Panc1 (cell line): ENCODE data around the gene PARD3.

ENCODE experiments used
- REST ChIP-seq, 2 experiments: IDR thresholded peaks; 2 replicates each; pipeline ENCODE4 v1.6.1; 2011 to 2012; ENCODE audit warnings: low read depth in 2 of 2, control low read depth in 1 of 2, low read length in 1 of 2, mild to moderate bottlenecking in 1 of 2, moderate library complexity in 1 of 2; ENCODE audit not compliant: insufficient read depth in 1 of 2
- SIN3A ChIP-seq: IDR thresholded peaks from 2 replicates; pipeline ENCODE4 v1.6.1; 2012; ENCODE audit warnings: low read depth, mild to moderate bottlenecking, low read length, moderate library complexity, borderline replicate concordance; ENCODE audit not compliant: insufficient read depth
- TF ChIP-seq, protein P1 (sequence below): fragments of 450-650 bp; IDR thresholded peaks from 2 replicates; pipeline ENCODE4 v1.5.1; 2017; ENCODE audit warnings: mild to moderate bottlenecking

- TF ChIP-seq REST (IDR thresholded peaks at IDR 0.05; ENCODE audit: insufficient read depth in 1 of 2, low read depth in 2 of 2, low read length in 1 of 2), result no peak
- TF ChIP-seq, protein P1, sequence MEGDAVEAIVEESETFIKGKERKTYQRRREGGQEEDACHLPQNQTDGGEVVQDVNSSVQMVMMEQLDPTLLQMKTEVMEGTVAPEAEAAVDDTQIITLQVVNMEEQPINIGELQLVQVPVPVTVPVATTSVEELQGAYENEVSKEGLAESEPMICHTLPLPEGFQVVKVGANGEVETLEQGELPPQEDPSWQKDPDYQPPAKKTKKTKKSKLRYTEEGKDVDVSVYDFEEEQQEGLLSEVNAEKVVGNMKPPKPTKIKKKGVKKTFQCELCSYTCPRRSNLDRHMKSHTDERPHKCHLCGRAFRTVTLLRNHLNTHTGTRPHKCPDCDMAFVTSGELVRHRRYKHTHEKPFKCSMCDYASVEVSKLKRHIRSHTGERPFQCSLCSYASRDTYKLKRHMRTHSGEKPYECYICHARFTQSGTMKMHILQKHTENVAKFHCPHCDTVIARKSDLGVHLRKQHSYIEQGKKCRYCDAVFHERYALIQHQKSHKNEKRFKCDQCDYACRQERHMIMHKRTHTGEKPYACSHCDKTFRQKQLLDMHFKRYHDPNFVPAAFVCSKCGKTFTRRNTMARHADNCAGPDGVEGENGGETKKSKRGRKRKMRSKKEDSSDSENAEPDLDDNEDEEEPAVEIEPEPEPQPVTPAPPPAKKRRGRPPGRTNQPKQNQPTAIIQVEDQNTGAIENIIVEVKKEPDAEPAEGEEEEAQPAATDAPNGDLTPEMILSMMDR, result no peak
- TF ChIP-seq SIN3A, result no peak
Observed at GRCh38 chr10:34667177-34667576, 147.9 kb downstream of the PARD3 start.
